K562 treated with DMSO at 1 percent for 24 hours (cell line): ENCODE results near the gene PARP14. TPM values are rescaled to one million over a fixed set of nuclear protein-coding genes. Genes with fewer than 3 reads are reported as not detected.

Experiments
- total RNA-seq: library from RNA; unstranded; fragments of 300-600 nt; gene quantifications from 2 replicates; pipeline ENCODE4 v1.2.3, GENCODE V29; 2022; ENCODE audit warnings: low read depth; ENCODE audit not compliant: insufficient read depth

Gene PARP14
- total RNA-seq: 15.9 and 18.1 TPM in 2 replicates

GRCh38 chr3:122680475-122681283, at the start of gene PARP14:
TSS of gene PARP14 (plus strand) at chr3:122680839. CDS start at chr3:122680884, 45 bp downstream.

Other genes starting within 250 kb of the PARP14 start
- gene KPNA1, start 165.9 kb upstream of the PARP14 start, total RNA-seq: 11.4 and 17.1 TPM in 2 replicates
- 5.4 and 7.0 TPM in 2 replicates for gene PARP9, start 116.5 kb upstream of the PARP14 start, total RNA-seq
- gene DTX3L, start 116.5 kb upstream of the PARP14 start, total RNA-seq: 6.7 and 7.4 TPM in 2 replicates
- gene PARP15, start 103.2 kb upstream of the PARP14 start, total RNA-seq: 0.20 TPM in 1 of 2 replicates, not detected in the other
- 2.2 and 3.5 TPM in 2 replicates for gene HSPBAP1, start 113.0 kb downstream of the PARP14 start, total RNA-seq
- gene SLC49A4, start 114.2 kb downstream of the PARP14 start, total RNA-seq: 1.1 and 1.9 TPM in 2 replicates